Measurements from ENCODE around the gene ACOT11. TPM values are rescaled to one million over a fixed set of nuclear protein-coding genes. Genes with fewer than 3 reads are reported as not detected.

ACOT11 gene
- total RNA-seq, 2 experiments from 2014 or later = 0.50 to 0.91 TPM

- CTCF ChIA-PET = no interaction called here
- intact Hi-C loops (cut with DNase I, micrococcal nuclease) = no loop called here
- POLR2A ChIA-PET = interaction anchor here (0.6 kb wide), 1 partner anchor 9 kb away, joined by 3 read pairs; no protein-coding TSS in a partner anchor
- Mint-ChIP-seq H3K4me1 (ENCODE audit: low read depth) (peaks cover 12% of the 10 kb centered on the region), H3K9me3 (no peaks in the 10 kb centered on the region), H3K27me3 (no peaks in the 10 kb centered on the region), H3K27ac (peak overlapping the region; percentile 18), H3K36me3 (ENCODE audit: low read depth) (no peaks in the 10 kb centered on the region), H3K4me3 (no peak overlapping the region)
- no peaks in the 10 kb centered on the region for H3K9me3 ChIP-seq (ENCODE audit: control insufficient read depth in 1 of 2, insufficient read depth in 1 of 2, low read length in 2 of 2)
- no peak overlapping the region for H3K27ac ChIP-seq (ENCODE audit: low read depth in 1 of 2, low read length in 2 of 2)
- H3K27me3 ChIP-seq (ENCODE audit: control insufficient read depth in 1 of 2, insufficient read depth in 2 of 2, low read length in 2 of 2) = no peaks in the 10 kb centered on the region
- H3K4me3 ChIP-seq (ENCODE audit: low read length) = no peak overlapping the region
- H3K36me3 ChIP-seq (ENCODE audit: insufficient read depth, low read length) = no peaks in the 10 kb centered on the region
- DNase-seq = peak in 12 of 14 experiments; percentile 10 to 51 (median 38)
- H3K4me1 ChIP-seq (ENCODE audit: insufficient read depth, low read length) = peaks cover 12% of the 10 kb centered on the region
- peak; percentile 71 for ATAC-seq (ENCODE audit: poor library complexity)
- no peak for TF ChIP-seq CTCF (IDR thresholded peaks at IDR 0.05)
Measured at GRCh38 chr1:54604572-54605370, 56.7 kb downstream of the ACOT11 start.

GRCh38 chr1:54606096-54606989, 58.3 kb downstream of the ACOT11 start:
- H3K36me3 Mint-ChIP-seq (ENCODE audit: low read depth) = no peaks in the 10 kb centered on the region

DNA sequence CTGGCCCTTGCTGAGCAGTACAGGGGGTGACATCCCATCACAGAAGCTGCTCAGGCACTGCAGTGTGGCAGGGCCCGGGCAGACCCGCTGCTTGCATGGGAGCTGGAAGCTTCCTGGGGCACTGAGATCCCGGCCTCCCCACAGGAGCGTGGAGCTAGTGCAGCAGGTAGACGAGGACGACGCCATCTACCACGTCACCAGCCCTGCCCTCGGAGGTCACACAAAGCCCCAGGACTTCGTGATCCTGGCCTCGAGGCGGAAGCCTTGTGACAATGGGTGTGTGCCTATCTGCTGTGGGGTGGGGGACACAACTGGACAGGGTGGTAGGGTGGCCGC, 58.9 kb downstream of the ACOT11 start:
- H3K4me3 Mint-ChIP-seq = no peak overlapping the region
- Histone ChIP-seq H3K9me3 (ENCODE audit: control insufficient read depth in 1 of 2, insufficient read depth in 1 of 2, low read length in 2 of 2) (no peaks in the 10 kb centered on the region), H3K4me3 (ENCODE audit: low read length) (no peak overlapping the region), H3K36me3 (ENCODE audit: insufficient read depth, low read length) (no peaks in the 10 kb centered on the region), H3K27me3 (ENCODE audit: control insufficient read depth in 1 of 2, insufficient read depth in 2 of 2, low read length in 2 of 2) (no peaks in the 10 kb centered on the region), H3K27ac (ENCODE audit: low read depth in 1 of 2, low read length in 2 of 2) (no peak overlapping the region), H3K4me1 (ENCODE audit: insufficient read depth, low read length) (peaks cover 12% of the 10 kb centered on the region)
- H3K27ac Mint-ChIP-seq = no peak overlapping the region
- POLR2A ChIA-PET = no interaction called here
- intact Hi-C loops (cut with DNase I, micrococcal nuclease) = no loop called here
- H3K27me3 Mint-ChIP-seq = no peaks in the 10 kb centered on the region
- peaks cover 12% of the 10 kb centered on the region for H3K4me1 Mint-ChIP-seq (ENCODE audit: low read depth)
- DNase-seq (no peak), ATAC-seq (ENCODE audit: poor library complexity) (no peak)
- H3K36me3 Mint-ChIP-seq (ENCODE audit: low read depth) = no peaks in the 10 kb centered on the region
- no peak for TF ChIP-seq CTCF (IDR thresholded peaks at IDR 0.05)
- H3K9me3 Mint-ChIP-seq = no peaks in the 10 kb centered on the region
- CTCF ChIA-PET = no interaction called here

More at GRCh38 chr1:54606096-54606989, 58.3 kb downstream of the ACOT11 start:
- no peaks in the 10 kb centered on the region for H3K9me3 ChIP-seq (ENCODE audit: control insufficient read depth in 1 of 2, insufficient read depth in 1 of 2, low read length in 2 of 2)
- no peak overlapping the region for H3K27ac Mint-ChIP-seq
- no peak for DNase-seq
- TF ChIP-seq CTCF (IDR thresholded peaks at IDR 0.05) = no peak
- no peaks in the 10 kb centered on the region for H3K36me3 ChIP-seq (ENCODE audit: insufficient read depth, low read length)
- POLR2A ChIA-PET = no interaction called here
- no peak for ATAC-seq (ENCODE audit: poor library complexity)
- H3K4me1 Mint-ChIP-seq (ENCODE audit: low read depth) = peaks cover 12% of the 10 kb centered on the region
- H3K9me3 Mint-ChIP-seq = no peaks in the 10 kb centered on the region
- intact Hi-C loops (cut with DNase I, micrococcal nuclease) = no loop called here
- no peaks in the 10 kb centered on the region for H3K27me3 ChIP-seq (ENCODE audit: control insufficient read depth in 1 of 2, insufficient read depth in 2 of 2, low read length in 2 of 2)
- peaks cover 12% of the 10 kb centered on the region for H3K4me1 ChIP-seq (ENCODE audit: insufficient read depth, low read length)
- no peak overlapping the region for H3K4me3 ChIP-seq (ENCODE audit: low read length)
- no peak overlapping the region for H3K4me3 Mint-ChIP-seq
- CTCF ChIA-PET = no interaction called here
- no peaks in the 10 kb centered on the region for H3K27me3 Mint-ChIP-seq
- no peak overlapping the region for H3K27ac ChIP-seq (ENCODE audit: low read depth in 1 of 2, low read length in 2 of 2)
